Neural progenitor cell (in vitro differentiated cells): Measurements from ENCODE around the gene ATP8A1. TPM values are rescaled to one million over a fixed set of nuclear protein-coding genes. Genes with fewer than 3 reads are reported as not detected.

Source experiments
- DNase-seq: peaks from one replicate; pipeline ENCODE4 v3.0.0-alpha.2; 2016; ENCODE audit warnings: low spot score
- H2AFZ ChIP-seq: fragments of 200-600 bp; sonication (generic); replicated peaks from 2 replicates; pipeline ENCODE4 v1.6.1; 2016; ENCODE audit warnings: antibody characterized with exemption
- H3F3A ChIP-seq: fragments of 200-600 bp; sonication (generic); 2 replicates; pipeline ENCODE4 v1.6.1; 2016; ENCODE audit warnings: antibody characterized with exemption, low read depth
- H3K27ac ChIP-seq: fragments of 200-600 bp; sonication (generic); 2 replicates; pipeline ENCODE4 v1.5.1; 2016; ENCODE audit warnings: mild to moderate bottlenecking
- H3K27me3 ChIP-seq: fragments of 200-600 bp; sonication (generic); 2 replicates; pipeline ENCODE4 v1.6.1; 2016; ENCODE audit warnings: mild to moderate bottlenecking, moderate library complexity
- H3K36me3 ChIP-seq: fragments of 200-600 bp; sonication (generic); 2 replicates; pipeline ENCODE4 v1.5.1; 2016
- H3K4me1 ChIP-seq: fragments of 200-600 bp; sonication (generic); 2 replicates; pipeline ENCODE4 v1.6.1; 2016; ENCODE audit warnings: mixed run types
- H3K4me2 ChIP-seq: fragments of 200-600 bp; sonication (generic); 2 replicates; pipeline ENCODE4 v1.6.1; 2016
- H3K4me3 ChIP-seq: fragments of 200-600 bp; sonication (generic); 2 replicates; pipeline ENCODE4 v1.5.1; 2016
- H3K79me2 ChIP-seq: fragments of 200-600 bp; sonication (generic); 2 replicates; pipeline ENCODE4 v1.6.1; 2016; ENCODE audit warnings: low read depth
- H3K9ac ChIP-seq: fragments of 200-600 bp; sonication (generic); 2 replicates; pipeline ENCODE4 v1.6.1; 2016
- H3K9me3 ChIP-seq: fragments of 200-600 bp; sonication (generic); 2 replicates; pipeline ENCODE4 v1.5.1; 2016; ENCODE audit warnings: low read depth
- H4K20me1 ChIP-seq: fragments of 200-600 bp; sonication (generic); 2 replicates; pipeline ENCODE4 v1.6.1; 2016; ENCODE audit warnings: low read depth
- H3K27ac Mint-ChIP-seq: 3 replicates; pipeline ENCODE4 v1.8.0; 2021; ENCODE audit warnings: mixed read lengths
- H3K27me3 Mint-ChIP-seq: 2 replicates; pipeline ENCODE4 v1.8.0; 2022; ENCODE audit warnings: low read depth, mild to moderate bottlenecking, inconsistent platforms, moderate library complexity, mixed read lengths; ENCODE audit not compliant: insufficient read depth
- H3K36me3 Mint-ChIP-seq: 3 replicates; pipeline ENCODE4 v1.8.0; 2021; ENCODE audit warnings: mixed read lengths
- H3K4me1 Mint-ChIP-seq: 3 replicates; pipeline ENCODE4 v1.8.0; 2021; ENCODE audit warnings: mixed read lengths
- H3K4me3 Mint-ChIP-seq: 3 replicates; pipeline ENCODE4 v1.8.0; 2021; ENCODE audit warnings: mild to moderate bottlenecking, moderate library complexity, mixed read lengths
- H3K9me3 Mint-ChIP-seq: 3 replicates; pipeline ENCODE4 v1.8.0; 2020; ENCODE audit warnings: mixed read lengths
- EZH2 ChIP-seq: fragments of 200-600 bp; sonication (generic); IDR thresholded peaks from 2 replicates; pipeline ENCODE4 v1.6.1; 2017; ENCODE audit warnings: antibody characterized with exemption, mild to moderate bottlenecking, moderate library complexity
- EZH2phosphoT487 ChIP-seq: fragments of 200-600 bp; sonication (generic); IDR thresholded peaks from 2 replicates; pipeline ENCODE4 v1.6.1; 2017; ENCODE audit warnings: antibody characterized with exemption
- total RNA-seq: library from RNA; depleted of rRNA; stranded (reverse); fragments of >200 nt; gene quantifications from 2 replicates; pipeline ENCODE4 v1.2.3, GENCODE V29; 2015; ENCODE audit warnings: low replicate concordance
- TF ChIP-seq, protein P1 (sequence below): fragments of 200-600 bp; sonication (generic); IDR thresholded peaks from 2 replicates; pipeline ENCODE4 v1.5.1; 2017; ENCODE audit warnings: antibody characterized with exemption, mild to moderate bottlenecking

ATP8A1 gene
- total RNA-seq, 1 donor from 2014 or later, result 46.1 TPM

DNA sequence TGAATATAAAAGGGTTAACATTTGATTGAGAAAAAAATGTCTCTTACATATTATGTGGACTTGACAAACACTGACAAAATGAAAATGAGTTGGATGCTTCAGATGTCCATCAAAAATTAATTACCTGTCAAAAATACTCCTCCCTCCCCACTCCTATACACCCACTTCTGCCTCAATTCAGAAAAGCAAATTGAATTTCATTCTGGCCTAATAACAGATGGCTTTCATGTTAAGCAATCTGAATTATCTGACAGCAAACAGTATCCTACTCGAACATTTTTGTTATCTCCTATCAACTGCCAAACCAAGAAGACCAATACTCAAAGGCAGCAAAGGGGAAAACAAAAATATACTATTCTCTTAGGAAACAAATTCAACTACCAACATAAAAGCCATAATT lies 44.0 kb downstream of the ATP8A1 start:
- Histone ChIP-seq H3K4me2 (no peak overlapping the region), H3K27ac (no peak overlapping the region), H4K20me1 (no peaks in the 10 kb centered on the region), H3K79me2 (no peaks in the 10 kb centered on the region), H3K9me3 (no peaks in the 10 kb centered on the region), H3K9ac (no peak overlapping the region), H3K4me1 (no peaks in the 10 kb centered on the region), H3K4me3 (no peak overlapping the region), H3F3A (no peaks in the 10 kb centered on the region), H2AFZ (no peak overlapping the region), H3K36me3 (no peaks in the 10 kb centered on the region), H3K27me3 (no peaks in the 10 kb centered on the region)
- TF ChIP-seq EZH2 (no peak), EZH2phosphoT487 (no peak)
- TF ChIP-seq, protein P1, sequence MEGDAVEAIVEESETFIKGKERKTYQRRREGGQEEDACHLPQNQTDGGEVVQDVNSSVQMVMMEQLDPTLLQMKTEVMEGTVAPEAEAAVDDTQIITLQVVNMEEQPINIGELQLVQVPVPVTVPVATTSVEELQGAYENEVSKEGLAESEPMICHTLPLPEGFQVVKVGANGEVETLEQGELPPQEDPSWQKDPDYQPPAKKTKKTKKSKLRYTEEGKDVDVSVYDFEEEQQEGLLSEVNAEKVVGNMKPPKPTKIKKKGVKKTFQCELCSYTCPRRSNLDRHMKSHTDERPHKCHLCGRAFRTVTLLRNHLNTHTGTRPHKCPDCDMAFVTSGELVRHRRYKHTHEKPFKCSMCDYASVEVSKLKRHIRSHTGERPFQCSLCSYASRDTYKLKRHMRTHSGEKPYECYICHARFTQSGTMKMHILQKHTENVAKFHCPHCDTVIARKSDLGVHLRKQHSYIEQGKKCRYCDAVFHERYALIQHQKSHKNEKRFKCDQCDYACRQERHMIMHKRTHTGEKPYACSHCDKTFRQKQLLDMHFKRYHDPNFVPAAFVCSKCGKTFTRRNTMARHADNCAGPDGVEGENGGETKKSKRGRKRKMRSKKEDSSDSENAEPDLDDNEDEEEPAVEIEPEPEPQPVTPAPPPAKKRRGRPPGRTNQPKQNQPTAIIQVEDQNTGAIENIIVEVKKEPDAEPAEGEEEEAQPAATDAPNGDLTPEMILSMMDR, result no peak
- Mint-ChIP-seq H3K4me1 (peaks cover 3% of the 10 kb centered on the region), H3K27ac (no peak overlapping the region), H3K27me3 (peaks cover 2% of the 10 kb centered on the region), H3K4me3 (no peak overlapping the region), H3K36me3 (peaks cover 7% of the 10 kb centered on the region), H3K9me3 (peaks cover 2% of the 10 kb centered on the region)
- DNase-seq, result no peak

DNA sequence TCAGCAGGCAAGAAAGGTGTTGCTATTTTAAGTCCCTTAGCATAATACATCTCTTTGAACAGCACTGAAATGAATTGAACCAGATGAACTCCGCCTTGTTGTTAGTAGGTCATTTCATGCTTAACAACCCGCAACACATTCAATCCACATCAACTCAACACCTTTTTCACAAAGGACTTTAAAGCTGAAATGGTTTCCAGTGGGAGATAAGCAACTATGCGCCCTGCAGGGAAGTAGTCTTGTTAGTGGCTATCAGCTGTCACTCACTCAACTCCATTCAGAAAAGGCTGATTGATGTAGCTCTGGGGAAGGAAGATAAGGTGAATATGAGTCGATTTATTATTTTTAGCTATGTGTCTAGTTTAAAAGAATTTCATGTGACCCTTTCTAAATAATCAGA lies 46.0 kb downstream of the ATP8A1 start:
- Histone ChIP-seq H3K9me3 (no peaks in the 10 kb centered on the region), H3K27me3 (no peaks in the 10 kb centered on the region), H3K79me2 (no peaks in the 10 kb centered on the region), H3K9ac (no peak overlapping the region), H4K20me1 (no peaks in the 10 kb centered on the region), H3K4me1 (no peaks in the 10 kb centered on the region), H3K36me3 (no peaks in the 10 kb centered on the region), H3F3A (no peaks in the 10 kb centered on the region), H2AFZ (no peak overlapping the region), H3K4me3 (no peak overlapping the region), H3K27ac (no peak overlapping the region), H3K4me2 (no peak overlapping the region)
- Mint-ChIP-seq H3K9me3 (peaks cover 2% of the 10 kb centered on the region), H3K27me3 (peaks cover 2% of the 10 kb centered on the region), H3K36me3 (peaks cover 7% of the 10 kb centered on the region), H3K4me1 (peaks cover 3% of the 10 kb centered on the region), H3K4me3 (no peak overlapping the region), H3K27ac (no peak overlapping the region)
- no peak for TF ChIP-seq EZH2phosphoT487
- TF ChIP-seq EZH2, result no peak
- TF ChIP-seq, protein P1, result no peak
- no peak for DNase-seq

DNA sequence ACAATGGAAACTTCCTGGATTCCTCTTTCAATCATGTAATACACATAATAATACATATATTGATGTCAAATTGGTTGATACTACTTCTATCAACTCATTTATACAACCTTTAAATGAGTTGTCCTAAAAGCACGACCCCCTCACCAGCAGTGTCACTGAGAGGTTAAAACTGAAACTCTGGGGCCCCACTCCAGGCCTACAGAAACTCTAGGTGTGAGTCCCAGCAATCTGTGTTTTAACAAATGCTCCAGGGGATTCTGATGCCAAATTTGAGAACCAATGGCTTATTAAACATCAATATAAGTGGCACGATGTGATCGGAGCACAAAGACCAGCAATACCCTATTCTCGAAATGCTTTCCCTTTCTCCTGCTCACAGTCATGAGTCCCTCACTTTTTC lies 47.9 kb downstream of the ATP8A1 start:
- no peak overlapping the region for H3K27ac ChIP-seq
- H3K4me3 Mint-ChIP-seq, result no peak overlapping the region
- no peaks in the 10 kb centered on the region for H3K27me3 ChIP-seq
- no peak overlapping the region for H3K4me2 ChIP-seq
- no peaks in the 10 kb centered on the region for H4K20me1 ChIP-seq
- H3K27ac Mint-ChIP-seq, result no peak overlapping the region
- no peaks in the 10 kb centered on the region for H3K79me2 ChIP-seq
- peaks cover 7% of the 10 kb centered on the region for H3K36me3 Mint-ChIP-seq
- H3K36me3 ChIP-seq, result no peaks in the 10 kb centered on the region
- H3K9me3 Mint-ChIP-seq, result peaks cover 2% of the 10 kb centered on the region
- DNase-seq, result no peak
- no peaks in the 10 kb centered on the region for H3K9me3 ChIP-seq
- H3K27me3 Mint-ChIP-seq, result peaks cover 2% of the 10 kb centered on the region
- H2AFZ ChIP-seq, result no peak overlapping the region
- no peaks in the 10 kb centered on the region for H3F3A ChIP-seq
- H3K4me1 ChIP-seq, result no peaks in the 10 kb centered on the region
- no peak overlapping the region for H3K4me3 ChIP-seq
- peaks cover 3% of the 10 kb centered on the region for H3K4me1 Mint-ChIP-seq
- TF ChIP-seq EZH2phosphoT487, result no peak
- TF ChIP-seq, protein P1, result no peak
- TF ChIP-seq EZH2, result no peak
- H3K9ac ChIP-seq, result no peak overlapping the region
